OCI-LY3 (cell line): ENCODE results near the gene GSN.

Source experiments
- H2AFZ ChIP-seq: fragments of 200-600, 300-600 bp; shearing (Covaris generic); 2 replicates; pipeline ENCODE4 v1.6.0; 2014; ENCODE audit warnings: antibody characterized with exemption, low read depth, low read length
- H3K27ac ChIP-seq: fragments of 200-600, 300-600 bp; sonication (generic); 2 replicates; pipeline ENCODE4 v1.5.1; 2014; ENCODE audit warnings: mild to moderate bottlenecking, low read length, moderate library complexity, mixed read lengths
- H3K27me3 ChIP-seq: fragments of 200-600, 300-600 bp; sonication (generic); 2 replicates; pipeline ENCODE4 v1.6.1; 2014; ENCODE audit warnings: low read depth, low read length, mixed read lengths
- H3K36me3 ChIP-seq: fragments of 200-600, 300-600 bp; sonication (generic); replicated peaks from 2 replicates; pipeline ENCODE3; 2014; ENCODE audit warnings: low read depth, low read length, mixed read lengths
- H3K4me1 ChIP-seq: fragments of 300-600, 200-600 bp; sonication (generic); 2 replicates; pipeline ENCODE4 v1.6.1; 2014; ENCODE audit warnings: low read length, mixed read lengths
- H3K4me2 ChIP-seq: fragments of 200-600, 300-600 bp; sonication (generic); 2 replicates; pipeline ENCODE4 v1.6.1; 2014; ENCODE audit warnings: low read length, mixed read lengths
- H3K4me3 ChIP-seq: fragments of 300-600, 200-600 bp; sonication (generic); 2 replicates; pipeline ENCODE4 v1.5.1; 2014; ENCODE audit warnings: antibody characterized with exemption, mild to moderate bottlenecking, low read length, moderate library complexity
- H3K79me2 ChIP-seq: fragments of 300-600, 200-600 bp; shearing (Covaris generic); 2 replicates; pipeline ENCODE4 v1.6.1; 2014; ENCODE audit warnings: mild to moderate bottlenecking, low read length, mixed read lengths
- H3K9ac ChIP-seq: fragments of 300-600, 200-600 bp; shearing (Covaris generic); 2 replicates; pipeline ENCODE4 v1.6.0; 2014; ENCODE audit warnings: mild to moderate bottlenecking, low read length, moderate library complexity
- H3K9me3 ChIP-seq: fragments of 200-600, 300-600 bp; shearing (Covaris generic); 2 replicates; pipeline ENCODE4 v1.6.1; 2014; ENCODE audit warnings: low read length, mixed read lengths; ENCODE audit not compliant: insufficient read depth
- H4K20me1 ChIP-seq: fragments of 200-600, 300-600 bp; sonication (generic); 2 replicates; pipeline ENCODE4 v1.6.1; 2016; ENCODE audit warnings: low read length, mixed read lengths; ENCODE audit not compliant: insufficient read depth
- CTCF ChIP-seq: fragments of 200-600, 300-600 bp; sonication (generic); IDR thresholded peaks from 2 replicates; pipeline ENCODE4 v1.5.1; 2014; ENCODE audit warnings: antibody characterized with exemption, low read length, low read depth
- EZH2phosphoT487 ChIP-seq: fragments of 200-600 bp; shearing (Covaris generic); IDR thresholded peaks from 2 replicates; pipeline ENCODE4 v1.6.1; 2018; ENCODE audit warnings: antibody characterized with exemption, mixed run types, low read depth

GSN gene

GRCh38 chr9:121368745-121369144 is 100.8 kb downstream of the GSN start:
- no peaks in the 10 kb centered on the region; the same call in 1 of the 2 replicates for H3K4me1 ChIP-seq
- no peaks in the 10 kb centered on the region; the same call in 1 of the 2 replicates for H3K27me3 ChIP-seq
- no peaks in the 10 kb centered on the region for H4K20me1 ChIP-seq
- no peaks in the 10 kb centered on the region for H3K9me3 ChIP-seq
- no peaks in the 10 kb centered on the region for H3K79me2 ChIP-seq
- H3K4me3 ChIP-seq = no peak overlapping the region
- peak overlapping the region; percentile 88; the same call in 1 of the 2 replicates for H3K4me2 ChIP-seq
- TF ChIP-seq EZH2phosphoT487 = no peak
- no peak for TF ChIP-seq CTCF
- no peak overlapping the region for H3K27ac ChIP-seq
- H3K36me3 ChIP-seq = no peaks in the 10 kb centered on the region
- no peak overlapping the region for H3K9ac ChIP-seq
- no peak overlapping the region for H2AFZ ChIP-seq

- Histone ChIP-seq H3K79me2 (no peaks in the 10 kb centered on the region), H3K27me3 (no peaks in the 10 kb centered on the region; the same call in 1 of the 2 replicates), H2AFZ (peak within 1 kb of the TSS; percentile 75), H3K4me1 (no peaks in the 10 kb centered on the region; the same call in 1 of the 2 replicates), H3K4me2 (peak within 1 kb of the TSS; percentile 88), H3K9me3 (no peaks in the 10 kb centered on the region), H3K4me3 (peak within 1 kb of the TSS; percentile 88), H3K27ac (no peak within 1 kb of the TSS), H3K36me3 (no peaks in the 10 kb centered on the region), H4K20me1 (no peaks in the 10 kb centered on the region), H3K9ac (peak within 1 kb of the TSS; percentile 58; the same call in 1 of the 2 replicates)
- TF ChIP-seq CTCF (no peak), EZH2phosphoT487 (no peak)
Observed at GRCh38 chr9:121369595-121370265, 101.8 kb downstream of the GSN start, which contains the start of gene STOM. TSS of gene STOM (minus strand) at chr9:121370250. CDS start at chr9:121370187, 63 bp downstream.

GRCh38 chr9:121371495-121372061 is 103.6 kb downstream of the GSN start:
- Histone ChIP-seq H3K4me1 (no peaks in the 10 kb centered on the region; the same call in 1 of the 2 replicates), H3K27ac (no peak overlapping the region), H3K9me3 (no peaks in the 10 kb centered on the region), H3K4me2 (no peak overlapping the region), H2AFZ (no peak overlapping the region), H3K36me3 (no peaks in the 10 kb centered on the region), H3K9ac (no peak overlapping the region), H3K4me3 (no peak overlapping the region), H4K20me1 (no peaks in the 10 kb centered on the region), H3K79me2 (no peaks in the 10 kb centered on the region), H3K27me3 (no peaks in the 10 kb centered on the region; the same call in 1 of the 2 replicates)
- TF ChIP-seq CTCF (no peak), EZH2phosphoT487 (no peak)

- Histone ChIP-seq H3K9ac (no peak overlapping the region), H3K4me3 (no peak overlapping the region), H3K9me3 (no peaks in the 10 kb centered on the region), H3K79me2 (no peaks in the 10 kb centered on the region), H3K27me3 (peaks cover under 1% of the 10 kb centered on the region; the same call in 1 of the 2 replicates), H3K4me2 (no peak overlapping the region), H2AFZ (no peak overlapping the region; the same call in 1 of the 2 replicates), H3K4me1 (no peaks in the 10 kb centered on the region; the same call in 1 of the 2 replicates), H3K27ac (no peak overlapping the region), H3K36me3 (no peaks in the 10 kb centered on the region), H4K20me1 (no peaks in the 10 kb centered on the region)
- TF ChIP-seq EZH2phosphoT487 (no peak), CTCF (no peak)
Observed at GRCh38 chr9:121372239-121373010, 104.5 kb downstream of the GSN start.
